Measurements from ENCODE around the gene SRP14. TPM values are rescaled to one million over a fixed set of nuclear protein-coding genes. Genes with fewer than 3 reads are reported as not detected.

SRP14 gene
- total RNA-seq, 4 donors from 2014 or later, result 177 to 369 (median 237) TPM

DNA sequence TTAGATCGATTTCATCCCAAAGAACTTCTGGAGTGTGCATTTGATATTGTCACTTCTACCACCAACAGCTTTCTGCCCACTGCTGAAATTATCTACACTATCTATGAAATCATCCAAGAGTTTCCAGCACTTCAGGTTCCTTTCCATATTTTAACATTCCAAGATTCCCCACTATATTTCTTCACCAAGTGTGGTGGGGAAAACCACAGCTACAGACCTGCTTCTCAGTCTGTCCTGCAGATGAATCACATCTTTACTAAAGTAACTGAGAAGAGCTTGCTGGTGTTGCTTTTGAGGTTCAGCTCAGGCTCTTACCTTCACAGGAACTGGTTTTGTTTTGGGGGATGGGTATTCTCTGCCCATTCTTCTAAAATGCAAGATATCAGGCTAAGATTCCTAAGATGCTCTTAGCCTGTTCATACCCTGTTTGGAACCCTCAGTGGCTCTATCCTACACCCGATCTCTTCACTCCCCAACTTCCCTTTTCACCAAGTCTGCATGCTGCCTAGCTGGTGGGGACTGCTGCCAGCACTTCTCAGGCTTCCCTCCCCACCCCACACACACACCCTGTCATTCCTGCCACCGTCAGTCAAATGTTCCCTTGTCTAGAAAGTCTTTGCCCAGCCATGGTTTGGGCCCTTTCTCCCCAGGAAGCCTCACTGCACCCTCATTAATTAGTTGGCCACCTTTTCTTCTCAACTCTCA is 30.8 kb downstream of the SRP14 start:
- no peak for DNase-seq
- Histone ChIP-seq H3K4me1 (no peaks in the 10 kb centered on the region), H3K27me3 (no peaks in the 10 kb centered on the region), H3K36me3 (peaks cover 3 to 96% (median 17%) of the 10 kb centered on the region in 3 donors), H3K27ac (no peak overlapping the region), H3K9me3 (no peaks in the 10 kb centered on the region), H3K4me3 (no peak overlapping the region)
- 80 to 83% methylated on average over 3 of the region's 3 CpGs for WGBS, 2 donors
- TF ChIP-seq POLR2A (IDR thresholded peaks at IDR 0.05), result no peak
- no peak for TF ChIP-seq CTCF (IDR thresholded peaks at IDR 0.05)
- intact Hi-C loops (cut with DNase I), result no loop called here

DNA sequence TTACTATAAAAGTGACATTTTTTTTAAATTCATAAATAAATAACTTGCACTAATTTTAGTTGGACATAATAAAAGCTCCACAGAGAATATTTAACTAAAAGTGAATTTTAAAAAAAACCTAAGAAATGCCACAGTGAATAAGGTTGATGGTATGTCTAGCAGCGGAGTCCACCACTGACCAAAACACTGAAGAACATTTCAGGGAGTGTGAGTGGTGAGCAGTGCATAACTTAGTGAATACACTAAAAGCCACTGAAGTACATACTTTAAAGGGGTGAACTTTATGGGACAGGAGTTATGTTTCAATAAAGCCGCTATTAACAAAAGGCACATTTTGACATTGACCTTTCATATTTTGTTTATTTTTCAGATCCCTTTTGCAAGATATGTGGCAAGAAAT is 32.3 kb downstream of the SRP14 start:
- DNase-seq, result no peak
- Histone ChIP-seq H3K9me3 (no peaks in the 10 kb centered on the region), H3K4me1 (no peaks in the 10 kb centered on the region), H3K27ac (no peak overlapping the region), H3K4me3 (no peak overlapping the region), H3K36me3 (peaks cover 0 to 96% (median 19%) of the 10 kb centered on the region in 3 donors), H3K27me3 (no peaks in the 10 kb centered on the region)
- 88 to 91% methylated on average over 2 of the region's 2 CpGs for WGBS, 2 donors
- intact Hi-C loops (cut with DNase I), result no loop called here
- TF ChIP-seq POLR2A (IDR thresholded peaks at IDR 0.05), result no peak
- no peak for TF ChIP-seq CTCF (IDR thresholded peaks at IDR 0.05)

DNA sequence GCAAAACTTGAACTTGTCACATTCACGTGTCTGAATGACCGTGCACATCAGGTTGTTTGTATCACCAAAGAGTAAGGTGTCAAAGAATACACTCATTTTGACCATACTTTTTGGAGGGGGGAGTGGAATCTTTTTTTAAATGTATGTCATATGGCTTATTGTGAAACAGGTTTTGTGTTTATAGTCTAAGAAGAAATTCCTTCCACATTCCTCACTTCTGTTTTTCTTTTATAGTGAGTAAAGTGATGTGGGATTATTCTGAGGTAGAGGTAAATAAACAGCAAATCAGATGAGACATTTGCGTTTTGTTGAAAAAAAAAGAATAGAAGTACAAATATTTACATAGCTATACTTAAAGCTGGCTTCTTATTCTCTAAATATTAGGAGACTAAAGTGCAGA is 33.0 kb downstream of the SRP14 start:
- no peaks in the 10 kb centered on the region for H3K4me1 ChIP-seq
- TF ChIP-seq CTCF (IDR thresholded peaks at IDR 0.05) (no peak), POLR2A (IDR thresholded peaks at IDR 0.05) (no peak)
- DNase-seq, result no peak
- H3K27ac ChIP-seq, result no peak overlapping the region
- intact Hi-C loops (cut with DNase I), result no loop called here
- H3K27me3 ChIP-seq, result no peaks in the 10 kb centered on the region
- WGBS, 2 donors, result 77 to 82% methylated on average over 3 of the region's 3 CpGs
- H3K36me3 ChIP-seq, result peaks cover 0 to 96% (median 19%) of the 10 kb centered on the region in 3 donors
- no peaks in the 10 kb centered on the region for H3K9me3 ChIP-seq
- no peak overlapping the region for H3K4me3 ChIP-seq

DNA sequence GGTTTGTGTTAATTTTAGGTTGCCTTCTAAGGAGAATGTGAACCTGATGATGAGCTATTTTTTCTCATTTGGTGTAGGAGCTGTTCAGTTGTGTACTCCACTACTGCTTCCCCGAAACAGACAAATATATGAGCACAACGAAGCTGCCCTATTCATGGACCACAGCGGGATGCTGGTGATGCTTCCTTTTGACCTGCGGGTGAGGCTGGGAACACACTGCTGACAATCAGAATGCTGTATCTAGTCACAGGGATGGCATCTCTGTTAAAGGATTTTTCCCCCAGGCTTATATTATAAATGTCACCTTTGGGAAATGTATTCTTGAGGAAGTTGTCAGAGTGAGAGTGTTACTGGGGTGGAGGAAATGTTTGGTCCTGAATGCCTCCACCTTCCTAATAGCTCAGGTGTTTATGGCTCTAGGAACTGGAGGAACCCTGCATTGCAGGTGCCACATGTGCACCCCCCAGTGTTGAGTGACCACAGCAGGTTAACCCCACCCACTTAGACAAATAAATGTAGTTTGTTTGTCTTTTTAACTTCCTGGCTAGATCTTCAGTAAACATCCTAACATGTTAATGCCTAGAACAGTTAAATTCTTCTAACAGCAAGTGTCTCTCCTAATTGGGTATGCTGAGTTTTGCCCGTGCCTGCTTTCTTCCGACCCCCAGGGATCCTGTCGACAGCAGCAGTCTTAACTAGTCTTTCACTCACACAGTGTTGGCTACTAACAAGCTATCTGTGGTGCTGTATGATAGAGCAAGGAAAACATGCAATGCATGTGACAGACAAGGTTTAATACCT is 35.7 kb downstream of the SRP14 start:
- peaks cover 0 to 89% (median 16%) of the 10 kb centered on the region in 3 donors for H3K36me3 ChIP-seq
- no peak overlapping the region for H3K4me3 ChIP-seq
- intact Hi-C loops (cut with DNase I), result no loop called here
- no peaks in the 10 kb centered on the region for H3K4me1 ChIP-seq
- TF ChIP-seq CTCF (IDR thresholded peaks at IDR 0.05), result no peak
- no peak for TF ChIP-seq POLR2A (IDR thresholded peaks at IDR 0.05)
- H3K9me3 ChIP-seq, result no peaks in the 10 kb centered on the region
- 65 to 74% methylated on average over 7 of the region's 7 CpGs for WGBS, 2 donors
- no peak for DNase-seq
- no peak overlapping the region for H3K27ac ChIP-seq
- no peaks in the 10 kb centered on the region for H3K27me3 ChIP-seq

DNA sequence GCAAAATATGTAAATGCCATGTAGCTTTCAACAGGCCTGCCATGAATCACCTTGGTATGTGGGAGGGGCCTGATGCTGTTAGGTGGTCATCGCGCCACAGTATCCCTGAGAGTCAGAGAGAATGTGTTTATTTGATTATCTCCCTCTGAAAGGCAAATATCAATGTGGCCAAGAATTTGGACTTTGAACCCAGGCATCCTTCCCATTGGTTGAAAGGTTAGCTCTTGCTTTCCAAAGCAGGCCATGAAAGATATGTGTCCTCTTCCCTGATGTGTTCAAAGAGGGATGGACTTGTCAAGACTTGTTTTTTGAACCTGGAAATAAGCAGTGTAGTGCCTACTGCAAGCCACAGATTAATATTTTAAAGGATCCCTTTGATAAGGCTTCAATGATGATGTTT is 36.7 kb downstream of the SRP14 start:
- H3K4me3 ChIP-seq, result no peak overlapping the region
- DNase-seq, result no peak
- no peak for TF ChIP-seq POLR2A (IDR thresholded peaks at IDR 0.05)
- TF ChIP-seq CTCF (IDR thresholded peaks at IDR 0.05), result no peak
- WGBS, 2 donors, result 88 to 95% methylated on average over 2 of the region's 2 CpGs
- H3K27ac ChIP-seq, result no peak overlapping the region
- no peaks in the 10 kb centered on the region for H3K4me1 ChIP-seq
- no peaks in the 10 kb centered on the region for H3K27me3 ChIP-seq
- no peaks in the 10 kb centered on the region for H3K9me3 ChIP-seq
- intact Hi-C loops (cut with DNase I), result no loop called here
- H3K36me3 ChIP-seq, result peaks cover 0 to 86% (median 7%) of the 10 kb centered on the region in 3 donors
